Skin of body (tissue), 2 donors: ENCODE results near the gene HBE1. TPM values are rescaled to one million over a fixed set of nuclear protein-coding genes. Genes with fewer than 3 reads are reported as not detected.
"Not testable (repeated sequence)": the region's sequence is repeated elsewhere in the genome, so short reads cannot be mapped to it uniquely, and the experiment has no call there.

Source experiments
- DNase-seq: peaks from one replicate; lab custom pipeline; 2025; lab: John Stamatoyannopoulos, UW
- total RNA-seq: library from RNA; depleted of rRNA; stranded (reverse); fragments of >200 nt; gene quantifications from one replicate; pipeline ENCODE4 v1.2.3, GENCODE V29; 2014

HBE1 gene
- total RNA-seq, 1 donor from 2014 or later: 27.0 TPM

- no peak for DNase-seq
Measured at GRCh38 chr11:5285703-5286340, 16.1 kb upstream of the HBE1 start.

GRCh38 chr11:5284637-5285036 lies 14.9 kb upstream of the HBE1 start:
- DNase-seq: no peak

- no peak for DNase-seq
Measured at GRCh38 chr11:5283882-5284281, 14.1 kb upstream of the HBE1 start.

GRCh38 chr11:5283086-5283485 lies 13.3 kb upstream of the HBE1 start:
- DNase-seq: no peak

GRCh38 chr11:5282628-5283027 lies 12.9 kb upstream of the HBE1 start:
- DNase-seq: no peak

- no peak for DNase-seq
Measured at GRCh38 chr11:5281596-5281995, 11.9 kb upstream of the HBE1 start.

DNA sequence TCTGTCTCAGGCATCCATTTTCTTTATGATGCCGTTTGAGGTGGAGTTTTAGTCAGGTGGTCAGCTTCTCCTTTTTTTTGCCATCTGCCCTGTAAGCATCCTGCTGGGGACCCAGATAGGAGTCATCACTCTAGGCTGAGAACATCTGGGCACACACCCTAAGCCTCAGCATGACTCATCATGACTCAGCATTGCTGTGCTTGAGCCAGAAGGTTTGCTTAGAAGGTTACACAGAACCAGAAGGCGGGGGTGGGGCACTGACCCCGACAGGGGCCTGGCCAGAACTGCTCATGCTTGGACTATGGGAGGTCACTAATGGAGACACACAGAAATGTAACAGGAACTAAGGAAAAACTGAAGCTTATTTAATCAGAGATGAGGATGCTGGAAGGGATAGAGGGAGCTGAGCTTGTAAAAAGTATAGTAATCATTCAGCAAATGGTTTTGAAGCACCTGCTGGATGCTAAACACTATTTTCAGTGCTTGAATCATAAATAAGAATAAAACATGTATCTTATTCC lies 10.9 kb upstream of the HBE1 start:
- DNase-seq: no peak

GRCh38 chr11:5279471-5280090 lies 9.8 kb upstream of the HBE1 start:
- DNase-seq: no peak

- no peak for DNase-seq
Measured at GRCh38 chr11:5277807-5278382, 8.2 kb upstream of the HBE1 start.

- DNase-seq: no peak
Measured at GRCh38 chr11:5276697-5277096, 7.0 kb upstream of the HBE1 start.

DNA sequence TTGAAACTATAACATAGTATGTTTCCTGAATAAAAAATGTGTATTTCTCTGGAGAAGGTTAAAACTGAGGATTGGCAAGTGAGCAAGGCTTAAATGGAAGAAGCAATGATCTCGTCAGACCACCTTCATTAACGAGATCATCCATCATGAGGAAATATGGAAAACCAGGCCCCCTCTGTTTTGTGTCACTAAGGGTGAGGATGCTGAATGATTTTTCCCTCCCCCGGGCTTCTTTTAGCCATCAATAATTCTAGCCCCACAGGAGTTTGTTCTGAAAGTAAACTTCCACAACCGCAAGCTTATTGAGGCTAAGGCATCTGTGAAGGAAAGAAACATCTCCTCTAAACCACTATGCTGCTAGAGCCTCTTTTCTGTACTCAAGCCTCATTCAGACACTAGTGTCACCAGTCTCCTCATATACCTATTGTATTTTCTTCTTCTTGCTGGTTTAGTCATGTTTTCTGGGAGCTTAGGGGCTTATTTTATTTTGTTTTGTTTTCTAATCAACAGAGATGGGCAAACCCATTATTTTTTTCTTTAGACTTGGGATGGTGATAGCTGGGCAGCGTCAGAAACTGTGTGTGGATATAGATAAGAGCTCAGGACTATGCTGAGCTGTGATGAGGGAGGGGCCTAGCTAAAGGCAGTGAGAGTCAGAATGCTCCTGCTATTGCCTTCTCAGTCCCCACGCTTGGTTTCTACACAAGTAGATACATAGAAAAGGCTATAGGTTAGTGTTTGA lies 5.8 kb upstream of the HBE1 start:
- DNase-seq: no peak

- DNase-seq: no peak
Measured at GRCh38 chr11:5274395-5274794, 4.7 kb upstream of the HBE1 start.

GRCh38 chr11:5272395-5273017 lies 2.8 kb upstream of the HBE1 start:
- no peak for DNase-seq

GRCh38 chr11:5267033-5267563 lies 2.6 kb downstream of the HBE1 start:
- DNase-seq: no peak

GRCh38 chr11:5266609-5267008 lies 3.1 kb downstream of the HBE1 start:
- DNase-seq: no peak

- DNase-seq: no peak
Measured at GRCh38 chr11:5265832-5266231, 3.9 kb downstream of the HBE1 start.

DNA sequence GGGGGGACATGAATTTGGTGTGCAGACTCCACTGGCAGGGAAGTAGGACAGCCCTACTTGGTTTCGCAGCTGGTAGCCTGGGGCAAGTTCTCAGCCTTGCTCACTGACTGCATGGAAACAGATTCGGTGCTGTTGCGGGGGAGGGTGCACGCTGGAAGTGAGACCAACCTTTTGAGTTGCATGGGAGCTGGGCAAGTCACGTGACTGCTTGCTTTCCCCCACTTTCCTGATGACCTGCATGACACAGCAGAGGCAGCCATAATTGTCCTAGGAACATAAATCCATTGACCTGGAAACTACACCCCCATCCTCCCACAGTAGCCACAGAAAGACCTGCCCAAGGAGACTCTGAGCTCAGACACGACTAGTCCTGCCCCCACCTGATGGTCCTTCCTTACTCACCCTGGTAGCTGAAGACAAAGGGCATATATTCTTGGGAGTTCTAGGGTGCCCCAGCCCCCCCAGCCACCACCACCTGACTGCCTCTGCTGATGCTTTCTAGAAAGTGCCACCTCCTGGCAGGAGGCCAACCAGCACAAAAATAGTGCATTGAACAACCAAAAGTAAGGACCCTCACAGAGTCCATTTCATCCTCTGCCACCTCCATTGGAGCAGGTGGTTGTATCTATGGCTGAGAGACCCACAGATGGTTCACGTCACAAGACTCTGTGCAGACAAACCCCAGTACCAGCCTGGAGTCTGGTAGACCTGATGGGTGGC lies 11.0 kb downstream of the HBE1 start:
- no peak for DNase-seq

- DNase-seq: no peak
Measured at GRCh38 chr11:5257296-5257695, 12.4 kb downstream of the HBE1 start.

DNA sequence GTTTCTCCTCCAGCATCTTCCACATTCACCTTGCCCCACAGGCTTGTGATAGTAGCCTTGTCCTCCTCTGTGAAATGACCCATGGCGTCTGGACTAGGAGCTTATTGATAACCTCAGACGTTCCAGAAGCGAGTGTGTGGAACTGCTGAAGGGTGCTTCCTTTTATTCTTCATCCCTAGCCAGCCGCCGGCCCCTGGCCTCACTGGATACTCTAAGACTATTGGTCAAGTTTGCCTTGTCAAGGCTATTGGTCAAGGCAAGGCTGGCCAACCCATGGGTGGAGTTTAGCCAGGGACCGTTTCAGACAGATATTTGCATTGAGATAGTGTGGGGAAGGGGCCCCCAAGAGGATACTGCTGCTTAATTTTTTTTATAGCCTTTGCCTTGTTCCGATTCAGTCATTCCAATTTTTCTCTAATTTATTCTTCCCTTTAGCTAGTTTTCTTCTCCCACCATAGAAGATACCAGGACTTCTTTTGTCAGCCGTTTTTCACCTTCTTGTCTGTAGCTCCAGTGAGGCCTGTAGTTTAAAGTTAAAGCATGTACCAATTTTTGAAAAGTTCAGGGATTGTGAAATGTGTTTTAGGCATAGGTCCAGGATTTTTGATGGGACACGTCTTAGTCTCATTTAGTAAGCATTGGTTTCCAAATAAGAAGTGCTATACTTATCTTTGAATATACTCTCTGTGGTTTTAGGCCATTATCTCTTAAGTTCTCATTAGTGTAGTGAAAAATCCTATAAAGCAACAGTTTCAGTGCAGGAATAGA lies 14.9 kb downstream of the HBE1 start, which contains the start of gene HBG2:
Gene HBG2 (minus strand): TSS at position 136 of the 768 bp plus-strand sequence. CDS start 53 bp downstream, at position 83.
- not testable (repeated sequence) for DNase-seq

DNA sequence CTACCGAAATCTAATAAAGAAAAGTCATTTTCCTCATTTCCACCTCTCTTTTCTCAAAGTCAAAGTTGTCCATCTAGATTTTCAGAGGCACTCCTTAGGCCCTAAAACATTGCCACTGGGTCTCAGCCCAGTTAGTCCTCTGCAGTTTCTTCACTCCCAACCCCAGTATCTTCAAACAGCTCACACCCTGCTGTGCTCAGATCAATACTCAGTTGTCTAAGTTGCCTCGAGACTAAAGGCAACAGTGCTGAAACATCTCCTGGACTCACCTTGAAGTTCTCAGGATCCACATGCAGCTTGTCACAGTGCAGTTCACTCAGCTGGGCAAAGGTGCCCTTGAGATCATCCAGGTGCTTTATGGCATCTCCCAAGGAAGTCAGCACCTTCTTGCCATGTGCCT lies 15.7 kb downstream of the HBE1 start:
- DNase-seq: not testable (repeated sequence)
